SHP77 treated with DMSO at 0.1 percent for 48 hours (cell line): Measurements from ENCODE around the gene E2F3.

ENCODE experiments used
- DNase-seq: peaks from one replicate; lab custom pipeline; 2025; lab: John Stamatoyannopoulos, UW

The E2F3 gene

GRCh38 chr6:20401205-20402091, at the start of gene E2F3:
TSS of gene E2F3 (plus strand) at chr6:20401879. CDS start at chr6:20402233, 354 bp downstream.
- DNase-seq: peak; percentile 98

DNA sequence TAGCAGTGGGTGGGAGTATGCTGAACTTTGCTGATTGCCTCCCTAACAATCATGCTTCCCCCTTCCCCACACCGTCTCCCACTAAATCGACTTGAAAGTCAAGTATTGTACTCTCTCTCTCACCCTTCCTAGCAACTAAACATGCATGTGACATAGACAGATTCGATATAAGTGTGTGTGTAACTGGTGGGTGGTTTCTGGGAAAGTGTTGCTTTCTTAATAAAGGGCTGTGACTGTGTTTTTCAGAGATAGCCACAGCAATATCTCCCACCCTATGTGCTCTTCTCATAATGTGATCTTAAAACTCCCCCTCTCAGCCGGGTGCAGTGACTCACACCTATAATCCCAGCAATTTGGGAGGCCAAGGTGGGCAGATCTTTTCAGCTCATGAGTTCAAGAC, 49.3 kb upstream of the E2F3 start:
- no peak for DNase-seq

- DNase-seq: no peak
Observed at GRCh38 chr6:20353134-20353533, 48.5 kb upstream of the E2F3 start.

DNA sequence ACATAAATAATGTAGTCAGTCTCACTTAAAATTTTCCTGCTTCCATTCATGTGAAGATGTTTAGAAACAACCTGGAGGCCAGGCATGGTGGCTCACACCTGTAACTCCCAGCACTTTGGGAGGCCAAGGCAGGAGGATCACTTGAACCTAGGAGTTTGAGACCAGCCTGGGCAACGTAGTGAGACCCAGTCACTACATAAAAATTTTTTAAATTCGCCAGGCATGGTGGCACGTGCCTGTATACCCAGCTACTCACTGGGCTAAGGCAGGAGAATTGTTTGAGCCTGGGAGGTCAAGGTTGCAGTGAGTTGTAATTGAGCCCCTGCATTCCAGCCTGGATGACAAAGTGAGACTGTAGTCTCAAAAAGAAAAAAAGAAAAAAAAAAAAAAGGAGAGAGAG, 47.3 kb upstream of the E2F3 start:
- no peak for DNase-seq

- no peak for DNase-seq
Observed at GRCh38 chr6:20360471-20361119, 41.1 kb upstream of the E2F3 start.

- DNase-seq: no peak
Observed at GRCh38 chr6:20362623-20363022, 39.1 kb upstream of the E2F3 start.

- DNase-seq: no peak
Observed at GRCh38 chr6:20364327-20364726, 37.4 kb upstream of the E2F3 start.

DNA sequence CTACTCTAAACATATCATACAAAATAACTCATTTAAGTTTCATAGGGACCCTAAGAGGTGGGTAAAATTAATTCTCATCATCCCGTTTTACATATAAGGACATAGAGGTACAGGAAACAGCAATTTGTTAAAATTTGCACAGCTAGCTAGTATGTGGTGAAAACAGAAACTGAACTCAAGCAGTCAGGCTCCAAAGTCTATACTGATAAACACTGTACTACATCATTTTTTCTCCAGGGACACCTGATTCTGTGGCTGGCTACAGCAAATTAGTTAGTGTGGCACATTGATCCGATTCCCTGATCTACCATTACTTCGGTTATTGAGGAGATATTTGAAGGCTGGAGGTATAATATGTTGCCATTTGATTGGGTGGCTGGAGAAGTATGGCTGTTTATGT, 36.2 kb upstream of the E2F3 start:
- DNase-seq: no peak

GRCh38 chr6:20366082-20366830, 35.4 kb upstream of the E2F3 start:
- no peak for DNase-seq

- no peak for DNase-seq
Observed at GRCh38 chr6:20367743-20368485, 33.8 kb upstream of the E2F3 start.

GRCh38 chr6:20370393-20370792, 31.3 kb upstream of the E2F3 start:
- no peak for DNase-seq

DNA sequence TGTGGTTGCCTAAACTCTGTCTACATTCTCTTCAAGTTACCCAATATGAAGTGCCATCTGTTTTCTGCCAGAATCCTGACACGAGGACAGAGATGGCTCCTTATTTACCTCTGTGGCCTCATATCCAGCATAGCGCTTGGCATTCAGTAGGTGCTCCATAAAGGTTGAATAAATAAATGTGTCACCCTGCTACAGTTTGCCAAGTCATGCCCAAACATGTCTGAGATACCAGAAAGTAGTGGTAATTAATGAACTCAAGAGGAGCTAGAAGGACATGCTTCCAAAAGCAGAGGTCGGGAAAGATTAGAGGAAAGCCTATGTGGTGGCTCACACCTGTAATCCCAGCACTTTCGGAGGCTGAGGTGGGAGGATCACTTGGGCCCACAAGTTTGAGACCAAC, 30.9 kb upstream of the E2F3 start:
- DNase-seq: no peak

DNA sequence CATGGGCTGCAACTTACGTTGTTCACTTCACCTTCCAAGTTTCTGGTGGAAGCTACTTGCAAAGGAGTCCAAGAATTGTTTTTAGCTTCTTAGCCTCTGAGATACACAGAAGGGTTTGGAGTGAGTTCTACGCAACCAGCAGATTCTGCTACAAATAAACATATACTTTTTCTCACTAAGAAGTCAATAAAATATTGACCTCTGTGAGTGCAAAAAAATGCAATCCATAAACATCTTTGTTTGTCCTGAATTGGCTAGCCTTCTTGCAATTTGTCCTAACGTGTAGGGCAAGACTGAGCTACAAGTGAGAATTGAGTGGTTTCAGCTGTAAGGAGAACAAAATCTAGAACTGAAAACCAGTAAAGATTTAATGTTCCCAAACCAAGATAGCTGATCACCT, 26.2 kb upstream of the E2F3 start:
- DNase-seq: no peak

DNA sequence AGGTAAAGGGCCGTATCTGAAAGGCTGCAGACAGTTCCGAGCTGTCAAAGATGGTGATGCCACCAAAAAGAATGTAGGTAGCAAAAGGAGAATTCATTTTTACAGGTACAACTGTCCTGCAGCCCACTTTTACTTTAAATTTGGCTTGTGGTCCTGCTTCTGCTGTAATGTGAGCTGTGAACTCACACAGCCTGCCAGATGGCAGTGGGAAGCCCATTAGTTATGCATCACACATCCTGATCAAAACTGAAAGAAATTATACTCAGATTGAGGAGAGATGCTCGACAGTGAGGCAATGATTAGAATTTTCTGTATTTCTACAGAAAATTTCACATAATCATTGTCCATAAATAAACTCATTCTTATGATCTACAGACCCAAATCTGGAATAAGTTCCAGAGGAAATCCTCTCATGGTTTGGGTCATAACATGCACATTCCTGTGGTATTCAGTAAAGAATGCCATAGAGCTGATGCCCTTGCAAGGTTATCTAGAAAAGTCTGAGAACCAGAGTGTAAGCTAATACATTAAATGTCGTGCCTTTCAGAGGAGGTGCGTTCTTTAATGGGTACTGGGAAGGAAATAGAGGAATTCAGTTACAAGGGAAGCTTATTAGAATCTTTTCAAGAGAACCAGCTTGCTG, 23.9 kb upstream of the E2F3 start:
- DNase-seq: no peak

DNA sequence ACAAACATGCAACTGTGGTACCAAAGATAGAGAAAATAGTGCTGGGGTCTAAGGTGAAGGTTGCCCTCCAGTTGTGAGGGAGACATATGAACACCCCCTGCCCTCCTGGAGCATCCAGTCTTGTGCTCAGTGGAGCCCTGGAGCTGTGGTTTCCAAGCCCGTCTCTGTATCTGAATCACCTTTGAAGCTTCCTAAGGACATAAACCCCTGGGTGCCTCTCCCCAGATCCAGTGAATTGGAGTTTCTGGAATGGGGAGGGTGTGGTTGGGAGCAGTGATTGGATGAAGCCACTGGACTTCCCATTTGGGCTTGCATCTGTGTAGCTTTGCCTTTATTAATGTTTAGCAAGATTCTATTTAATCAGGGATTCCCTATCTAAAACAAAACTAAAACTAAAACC, 22.4 kb upstream of the E2F3 start:
- DNase-seq: no peak

DNA sequence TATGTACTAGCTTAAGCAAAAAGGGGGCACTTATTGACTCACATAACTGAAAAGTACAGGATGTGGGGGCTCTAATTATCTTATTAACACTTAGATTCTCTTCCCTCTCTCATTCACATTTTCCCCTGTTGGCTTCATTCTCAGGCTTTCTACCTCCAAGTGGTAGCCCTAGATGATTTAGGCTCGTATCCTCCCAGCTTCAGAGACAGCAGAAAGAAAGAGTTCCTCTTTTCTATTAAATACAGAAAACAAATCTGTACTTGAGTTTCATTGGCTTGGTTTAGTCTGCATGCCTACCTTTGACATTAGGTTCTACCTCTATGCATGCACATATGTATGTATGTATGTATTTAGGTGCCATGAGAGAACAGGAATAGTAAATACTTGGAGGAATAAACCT, 15.5 kb upstream of the E2F3 start:
- no peak for DNase-seq

- DNase-seq: no peak
Observed at GRCh38 chr6:20389066-20389465, 12.6 kb upstream of the E2F3 start.

DNA sequence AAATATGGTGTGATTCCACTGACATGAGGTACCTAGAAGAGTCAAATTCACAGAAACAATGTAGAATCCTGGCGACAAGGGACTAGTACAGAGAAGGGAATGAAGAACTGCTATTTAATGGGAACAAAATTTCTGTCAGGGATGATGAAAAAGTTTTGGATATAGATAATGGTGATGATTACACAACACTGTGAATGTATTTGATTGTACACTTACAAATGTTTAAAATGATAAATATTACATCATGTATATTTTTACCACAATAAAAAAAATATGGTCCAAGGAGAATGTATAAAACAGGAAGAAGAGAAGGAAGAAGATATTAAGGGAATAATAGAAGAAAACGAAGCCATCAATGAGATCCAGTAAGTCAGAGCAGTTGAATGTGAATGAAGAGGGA, 8.4 kb upstream of the E2F3 start:
- DNase-seq: no peak

DNA sequence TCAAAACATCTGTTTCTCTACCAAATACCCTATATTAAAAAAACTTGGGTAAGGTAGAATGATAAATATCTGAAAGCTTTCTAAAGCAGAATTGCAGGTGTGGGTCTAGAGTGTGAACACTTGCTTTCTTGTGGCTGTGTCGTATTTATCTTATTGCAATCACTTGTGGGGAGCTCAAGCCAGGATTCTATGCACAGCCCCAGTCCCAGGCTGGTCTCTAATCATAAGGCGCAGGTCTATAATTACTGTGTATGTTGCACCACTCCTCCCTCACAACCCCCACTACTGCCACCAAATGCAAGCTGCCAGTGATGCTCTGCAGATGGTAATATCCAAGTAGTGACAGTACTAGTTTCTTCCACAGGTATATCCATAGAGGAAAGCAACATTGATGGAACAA, 2.2 kb upstream of the E2F3 start:
- DNase-seq: no peak

DNA sequence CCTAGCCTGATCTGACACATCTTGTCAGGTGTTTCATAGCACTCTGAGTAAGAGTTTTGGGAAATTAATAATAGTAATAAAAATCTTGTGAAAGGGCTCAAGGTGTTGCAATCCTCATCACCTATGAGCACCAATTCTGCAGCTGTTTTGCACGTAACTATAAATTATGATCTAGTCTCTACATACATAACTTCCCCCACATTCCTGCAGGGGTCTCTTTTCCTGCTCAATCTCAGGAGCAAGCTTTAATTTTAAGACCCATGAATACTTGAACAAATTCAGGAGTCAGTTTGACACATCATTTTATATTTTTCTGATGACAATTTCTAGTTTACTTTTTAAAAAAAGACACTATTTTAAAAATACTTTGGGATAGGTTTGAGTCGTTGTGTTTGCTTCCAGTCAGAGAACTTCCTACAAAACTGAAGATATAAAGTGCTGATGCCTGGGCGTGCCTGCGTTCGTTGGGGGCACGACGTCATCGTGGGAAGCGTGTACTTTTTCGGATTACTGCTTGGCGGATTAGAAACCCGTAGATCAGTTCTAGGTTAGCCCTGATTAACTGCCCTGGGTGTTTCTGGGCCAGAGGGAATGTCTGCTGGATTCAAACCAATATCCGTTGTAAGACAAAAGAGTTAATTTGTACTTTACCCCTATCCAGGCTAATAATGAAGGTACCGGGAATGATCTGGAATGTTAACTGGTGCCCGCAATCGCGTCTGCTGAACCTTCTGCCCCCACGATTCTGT, 1.0 kb upstream of the E2F3 start:
- peak; percentile 72 for DNase-seq

DNA sequence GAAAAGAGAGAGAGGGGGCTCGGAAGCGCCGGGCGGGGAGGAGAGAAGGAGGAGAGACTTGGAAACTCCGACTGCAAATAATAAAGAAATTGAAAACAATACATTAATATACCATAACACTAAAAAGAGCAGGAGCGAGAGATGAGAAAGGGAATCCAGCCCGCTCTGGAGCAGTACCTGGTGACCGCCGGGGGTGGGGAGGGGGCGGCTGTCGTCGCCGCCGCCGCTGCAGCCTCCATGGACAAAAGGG, 338 bp downstream of the E2F3 start:
- DNase-seq: no peak
